Measurements from ENCODE around the gene LDLRAP1.

Gene LDLRAP1

GRCh38 chr1:25544243-25544764 lies 898 bp downstream of the LDLRAP1 start:
- no peak for DNase-seq

DNA sequence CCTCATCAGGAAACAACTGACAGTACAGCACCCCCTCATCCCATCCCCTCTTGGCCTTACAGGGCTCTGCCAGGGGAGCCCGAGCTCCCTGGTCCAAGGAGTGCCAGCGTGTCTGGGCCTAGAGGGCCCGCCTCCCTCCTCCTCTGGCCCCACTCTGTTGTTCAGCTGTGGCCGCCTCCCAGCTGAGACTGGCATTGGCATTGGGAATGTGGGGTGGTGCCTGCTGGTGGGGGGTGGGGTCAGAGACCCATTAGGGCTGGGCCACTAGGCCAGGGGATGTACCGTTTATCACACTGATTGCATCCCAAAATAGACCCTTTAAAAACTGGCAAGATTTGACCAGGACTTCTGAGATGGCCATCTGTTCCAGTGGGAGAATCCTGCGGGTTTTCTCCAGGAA lies 1.4 kb downstream of the LDLRAP1 start:
- DNase-seq = peak; percentile 52 to 63

- DNase-seq = no peak
Observed at GRCh38 chr1:25545767-25546166, 2.4 kb downstream of the LDLRAP1 start.

DNA sequence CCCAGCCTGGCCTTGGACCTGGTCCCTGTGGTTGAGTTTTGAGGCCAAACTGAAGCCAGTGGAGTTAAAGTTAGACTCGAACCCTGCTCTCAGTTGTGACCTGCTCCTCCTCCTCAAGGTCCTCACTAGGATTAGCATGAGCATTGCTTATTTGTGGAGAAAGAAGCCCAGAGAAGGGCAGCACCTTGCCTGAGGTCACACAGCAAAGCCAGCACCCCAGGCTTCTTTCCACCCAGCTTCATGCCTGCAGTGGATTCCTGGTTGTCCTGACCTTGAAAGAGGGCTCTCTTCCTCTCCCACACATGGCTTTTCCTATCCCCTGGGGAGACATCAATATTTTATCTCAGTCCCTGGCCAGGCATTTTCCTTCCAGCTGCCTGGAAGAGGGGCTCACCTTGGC lies 2.8 kb downstream of the LDLRAP1 start:
- DNase-seq = no peak

DNA sequence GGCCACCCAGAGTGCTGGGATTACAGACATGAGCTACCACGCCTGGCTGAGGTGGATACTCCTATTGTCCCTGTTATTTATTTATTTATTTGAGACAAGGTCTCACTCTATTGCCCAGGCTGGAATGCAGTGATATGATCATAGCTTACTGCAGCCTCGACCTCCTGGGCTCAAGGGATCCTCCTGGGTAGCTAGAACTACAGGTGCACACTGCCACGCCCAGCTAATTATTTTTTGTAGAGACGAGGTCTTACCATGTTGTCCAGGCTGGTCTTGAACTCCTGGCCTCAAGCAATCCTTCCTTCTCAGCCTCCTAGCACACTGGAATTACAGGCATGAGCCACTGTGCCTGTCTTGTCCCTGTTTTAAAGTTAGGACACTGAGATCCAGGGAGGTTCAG lies 5.2 kb downstream of the LDLRAP1 start:
- no peak for DNase-seq

GRCh38 chr1:25549273-25550154 lies 6.1 kb downstream of the LDLRAP1 start:
- no peak for DNase-seq

DNA sequence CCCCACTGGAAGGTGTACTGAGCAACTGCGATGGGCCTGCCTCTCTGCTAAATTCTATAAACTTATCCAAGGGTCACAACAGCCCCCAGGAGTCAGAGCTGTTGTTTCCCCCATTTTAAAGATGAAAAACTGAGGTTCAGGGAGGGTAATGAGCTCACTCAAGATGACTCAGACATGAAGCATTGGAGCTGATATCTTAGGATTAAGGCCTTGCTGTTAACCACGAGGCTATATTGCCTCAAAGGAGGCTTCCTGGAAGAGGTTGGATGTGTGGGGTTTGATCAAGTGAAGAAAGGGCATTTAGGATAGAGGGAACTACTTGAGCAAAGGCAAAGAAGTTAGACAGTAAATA lies 6.7 kb downstream of the LDLRAP1 start:
- no peak for DNase-seq

- DNase-seq = no peak
Observed at GRCh38 chr1:25550683-25551310, 7.4 kb downstream of the LDLRAP1 start.

DNA sequence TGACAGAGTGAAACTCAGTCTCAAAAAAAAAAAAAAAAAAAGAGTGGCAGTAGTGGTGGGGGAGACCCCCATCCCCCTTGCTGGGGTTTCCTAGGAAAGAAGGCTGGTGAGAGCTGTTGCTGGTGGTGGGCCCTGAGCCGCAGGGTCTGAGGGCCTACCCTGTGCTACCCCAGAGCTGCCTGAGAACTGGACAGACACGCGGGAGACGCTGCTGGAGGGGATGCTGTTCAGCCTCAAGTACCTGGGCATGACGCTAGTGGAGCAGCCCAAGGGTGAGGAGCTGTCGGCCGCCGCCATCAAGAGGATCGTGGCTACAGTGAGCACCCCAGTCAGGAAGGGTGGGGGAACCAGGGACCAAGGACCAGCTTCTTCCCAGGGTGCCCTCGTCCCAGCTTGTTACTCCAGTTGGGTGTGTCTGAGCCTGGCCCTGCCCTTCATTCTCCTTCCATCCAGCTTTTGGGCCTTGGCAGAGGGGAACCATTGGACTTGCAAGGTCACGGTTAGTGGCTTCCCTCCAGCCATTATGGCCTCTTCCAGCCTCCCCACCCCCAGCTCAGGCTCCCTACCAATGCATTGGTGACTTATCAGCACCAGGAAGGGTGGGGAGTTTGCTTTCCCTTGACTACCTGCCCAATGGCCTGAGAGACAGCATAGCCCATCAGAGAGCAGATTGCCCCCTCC lies 10.5 kb downstream of the LDLRAP1 start:
- no peak for DNase-seq

- DNase-seq = no peak
Observed at GRCh38 chr1:25554430-25554780, 11.0 kb downstream of the LDLRAP1 start.

GRCh38 chr1:25554886-25555752 lies 11.7 kb downstream of the LDLRAP1 start:
- no peak for DNase-seq

DNA sequence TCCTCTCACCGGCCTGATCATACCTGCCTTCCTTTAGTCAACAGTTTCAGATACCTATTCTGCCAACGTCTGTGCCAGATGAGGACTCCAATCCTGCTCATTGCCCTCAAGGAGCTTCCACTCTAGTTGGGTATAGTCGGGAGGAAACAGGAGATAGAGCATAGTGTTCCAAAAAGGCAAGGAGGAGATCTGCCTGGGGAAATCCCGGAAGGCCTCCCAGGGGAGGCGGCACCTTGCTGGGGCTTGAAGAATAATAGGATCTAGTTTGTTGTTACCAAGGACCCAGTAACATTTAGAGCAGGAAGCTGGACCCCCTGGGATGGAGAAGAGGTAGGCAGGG lies 12.3 kb downstream of the LDLRAP1 start:
- DNase-seq = no peak

DNA sequence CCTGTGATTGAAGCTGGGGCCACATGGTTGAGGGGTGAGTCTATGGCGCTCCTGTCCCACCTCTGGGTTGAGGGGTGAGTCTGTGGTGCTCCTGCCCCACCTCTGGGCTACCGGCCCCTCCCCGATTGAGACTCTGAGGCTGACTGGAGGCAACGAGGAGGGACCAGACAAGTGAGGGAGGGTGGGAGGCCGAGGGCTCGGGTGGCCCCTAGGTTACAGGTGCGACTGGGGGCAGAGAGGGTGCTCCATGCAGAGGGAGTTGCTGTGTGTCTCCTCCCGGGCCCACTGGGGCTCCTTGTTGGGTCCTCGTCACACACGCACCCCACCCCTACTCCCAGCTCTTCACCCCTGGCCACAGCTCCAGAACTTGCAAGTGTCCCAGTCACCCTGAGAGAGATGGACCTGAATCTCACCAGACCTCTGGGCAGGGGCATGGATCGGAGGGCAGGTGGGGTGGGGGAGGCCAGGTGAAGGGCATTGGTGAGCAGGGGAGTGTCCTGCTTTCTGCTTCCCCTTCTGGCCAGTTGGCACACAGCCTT lies 12.8 kb downstream of the LDLRAP1 start:
- DNase-seq = no peak

GRCh38 chr1:25556791-25557476 lies 13.5 kb downstream of the LDLRAP1 start:
- DNase-seq = no peak

DNA sequence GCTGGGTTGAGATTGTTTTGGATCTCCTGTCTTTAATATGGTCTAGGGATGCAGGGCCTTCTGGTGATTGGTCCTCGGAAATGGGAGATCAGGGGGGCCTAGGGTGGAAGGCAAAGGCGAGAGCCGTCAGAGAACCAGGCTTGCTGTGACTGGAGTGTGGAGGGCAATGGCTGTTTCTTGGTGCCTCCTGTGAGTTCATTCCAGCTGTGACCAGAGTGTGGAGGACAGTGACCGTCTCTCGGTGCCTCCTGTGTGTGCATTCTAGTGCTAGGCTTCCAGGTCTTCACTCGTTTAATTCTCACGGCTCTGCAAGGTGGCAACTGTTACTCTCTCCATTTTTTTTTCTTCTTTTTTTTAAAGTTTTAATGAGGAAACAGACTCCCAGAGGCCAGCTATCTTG lies 14.1 kb downstream of the LDLRAP1 start:
- no peak for DNase-seq

DNA sequence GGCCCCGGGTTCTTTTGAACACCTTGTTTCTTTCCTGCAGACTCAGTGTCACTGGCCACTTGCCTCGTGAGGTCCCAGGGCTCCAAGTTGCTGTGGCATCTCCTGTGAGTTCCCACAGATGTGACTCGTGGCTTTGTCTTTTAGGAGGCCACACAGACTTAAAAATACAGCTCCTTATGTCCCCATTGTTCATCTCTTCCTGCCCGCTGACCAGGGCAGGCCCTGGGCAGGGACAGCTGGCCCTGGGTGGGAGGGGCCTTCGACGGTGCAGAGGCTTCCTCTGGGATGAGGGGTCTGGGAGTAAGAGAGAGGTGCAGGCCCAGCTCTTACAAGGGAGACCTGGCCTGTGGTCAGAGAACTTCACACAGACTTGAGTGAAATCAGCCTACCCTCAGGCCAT lies 15.6 kb downstream of the LDLRAP1 start:
- DNase-seq = no peak

- DNase-seq = no peak
Observed at GRCh38 chr1:25560001-25560400, 16.6 kb downstream of the LDLRAP1 start.

- DNase-seq = no peak
Observed at GRCh38 chr1:25560788-25561187, 17.4 kb downstream of the LDLRAP1 start.

GRCh38 chr1:25561421-25562100 lies 18.2 kb downstream of the LDLRAP1 start:
- no peak for DNase-seq

DNA sequence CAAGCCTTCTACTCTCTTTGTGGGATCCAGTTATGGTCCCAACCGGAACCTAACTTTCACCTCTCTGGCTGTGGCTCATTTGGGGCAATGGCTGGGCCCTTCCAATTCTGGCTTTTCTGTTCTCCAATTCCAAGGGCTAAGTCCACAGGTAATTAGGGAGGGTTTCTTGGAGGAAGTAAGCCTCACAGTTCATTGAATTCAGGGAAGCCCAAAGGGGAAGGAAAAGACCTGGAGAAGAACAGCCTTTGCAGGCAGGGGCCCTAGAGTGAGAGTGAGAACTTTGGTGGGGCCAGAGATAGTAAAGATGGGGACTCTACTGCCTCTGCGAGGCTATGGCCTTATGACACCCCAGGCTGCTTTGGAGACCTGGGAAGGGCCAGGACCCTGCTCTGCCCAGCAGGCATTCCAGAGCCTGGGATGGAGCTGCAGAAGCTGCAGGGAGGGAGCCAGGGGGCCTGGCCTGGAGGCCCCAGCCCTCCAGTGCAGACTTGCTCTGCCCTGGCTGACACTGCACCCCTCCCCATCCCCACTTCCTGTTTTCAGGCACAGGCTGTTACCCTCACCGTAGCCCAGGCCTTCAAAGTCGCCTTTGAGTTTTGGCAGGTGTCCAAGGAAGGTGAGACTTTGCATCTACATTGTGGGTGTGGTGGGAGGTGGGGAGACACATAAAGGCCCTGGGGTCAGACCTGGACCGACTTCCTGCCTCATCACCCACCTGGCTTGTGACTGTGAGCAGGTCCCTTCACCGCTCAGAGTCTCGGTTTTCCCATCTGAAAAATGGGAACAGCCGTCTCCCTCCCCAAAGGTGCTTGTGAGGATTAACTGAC lies 18.9 kb downstream of the LDLRAP1 start:
- DNase-seq = no peak

- DNase-seq = no peak
Observed at GRCh38 chr1:25562928-25563283, 19.5 kb downstream of the LDLRAP1 start.
